Measurements from ENCODE around the gene ADGRV1. TPM values are rescaled to one million over a fixed set of nuclear protein-coding genes. Genes with fewer than 3 reads are reported as not detected.

Gene ADGRV1
- total RNA-seq, 4 donors from 2014 or later = not detected

DNA sequence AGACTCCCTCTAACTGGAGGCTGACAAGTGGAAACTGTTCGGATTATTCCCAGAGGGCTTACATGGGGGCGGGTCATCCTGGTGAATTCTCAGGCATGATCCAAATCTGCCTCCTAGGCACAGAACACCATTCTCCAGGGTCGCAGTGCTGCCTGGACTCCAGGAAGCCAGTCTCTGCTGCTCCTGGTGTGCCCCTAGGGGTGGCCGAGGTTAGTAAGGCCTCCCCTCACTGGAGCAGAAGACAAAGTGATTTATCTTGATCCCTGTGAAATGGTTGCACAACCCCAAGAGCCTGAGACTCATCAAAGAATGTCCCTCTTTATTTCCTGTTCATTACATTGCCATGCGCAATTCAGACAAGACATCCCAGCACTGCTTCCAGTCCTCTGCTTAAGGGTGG, 17.1 kb downstream of the ADGRV1 start:
- TF ChIP-seq, protein P1, sequence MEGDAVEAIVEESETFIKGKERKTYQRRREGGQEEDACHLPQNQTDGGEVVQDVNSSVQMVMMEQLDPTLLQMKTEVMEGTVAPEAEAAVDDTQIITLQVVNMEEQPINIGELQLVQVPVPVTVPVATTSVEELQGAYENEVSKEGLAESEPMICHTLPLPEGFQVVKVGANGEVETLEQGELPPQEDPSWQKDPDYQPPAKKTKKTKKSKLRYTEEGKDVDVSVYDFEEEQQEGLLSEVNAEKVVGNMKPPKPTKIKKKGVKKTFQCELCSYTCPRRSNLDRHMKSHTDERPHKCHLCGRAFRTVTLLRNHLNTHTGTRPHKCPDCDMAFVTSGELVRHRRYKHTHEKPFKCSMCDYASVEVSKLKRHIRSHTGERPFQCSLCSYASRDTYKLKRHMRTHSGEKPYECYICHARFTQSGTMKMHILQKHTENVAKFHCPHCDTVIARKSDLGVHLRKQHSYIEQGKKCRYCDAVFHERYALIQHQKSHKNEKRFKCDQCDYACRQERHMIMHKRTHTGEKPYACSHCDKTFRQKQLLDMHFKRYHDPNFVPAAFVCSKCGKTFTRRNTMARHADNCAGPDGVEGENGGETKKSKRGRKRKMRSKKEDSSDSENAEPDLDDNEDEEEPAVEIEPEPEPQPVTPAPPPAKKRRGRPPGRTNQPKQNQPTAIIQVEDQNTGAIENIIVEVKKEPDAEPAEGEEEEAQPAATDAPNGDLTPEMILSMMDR (IDR thresholded peaks at IDR 0.05; ENCODE audit: low read depth) = no peak

DNA sequence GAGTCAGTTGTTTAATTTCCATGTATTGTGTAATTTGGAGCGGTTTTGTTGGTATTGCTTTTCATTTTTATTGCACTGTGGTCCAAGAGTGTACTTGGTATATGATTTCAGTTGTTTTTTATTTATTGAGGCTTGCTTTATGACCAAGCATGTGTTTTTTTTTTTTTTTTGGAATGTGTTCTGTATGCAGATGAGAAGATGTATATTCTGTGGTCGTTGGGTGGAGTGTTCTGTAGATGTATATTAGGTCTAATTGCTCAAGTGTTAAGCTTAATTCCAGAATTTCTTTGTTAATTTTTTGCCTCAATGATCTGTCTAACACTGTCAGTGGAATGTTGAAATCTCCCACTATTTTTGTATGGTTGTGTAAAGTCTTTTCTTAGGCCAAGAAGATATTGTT, 23.4 kb downstream of the ADGRV1 start:
- TF ChIP-seq, protein P1 (IDR thresholded peaks at IDR 0.05; ENCODE audit: low read depth) = no peak

DNA sequence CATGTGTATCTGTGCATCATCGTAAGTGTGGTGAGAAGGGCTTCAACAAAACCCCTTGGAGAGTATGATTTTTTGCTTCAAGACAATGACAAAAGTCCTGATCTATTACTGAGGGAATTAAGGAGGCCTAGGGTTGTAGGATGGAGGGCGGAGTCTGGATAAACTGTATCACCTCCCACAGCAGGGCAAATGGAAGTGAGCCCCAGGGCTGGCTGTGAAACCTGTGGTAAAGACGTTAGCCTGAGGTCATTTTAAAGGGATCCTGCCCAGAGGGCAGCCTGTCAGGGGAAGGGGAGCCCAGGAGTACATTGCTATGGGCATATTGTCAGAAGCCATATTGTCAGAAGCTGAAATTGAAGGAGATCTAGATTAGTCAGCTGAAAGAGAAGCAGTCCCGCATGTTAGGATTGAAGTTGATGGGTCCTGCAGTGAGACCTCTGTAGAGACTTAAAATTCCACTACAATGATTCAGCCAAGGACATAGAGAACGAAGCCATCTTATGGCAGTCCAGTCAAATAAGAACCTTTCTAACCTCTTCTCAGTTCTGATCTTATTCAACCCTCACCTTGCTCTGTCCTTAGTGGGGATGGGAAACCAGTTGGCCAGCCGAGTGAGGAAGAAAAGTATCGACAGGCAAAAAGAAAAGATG, 26.9 kb downstream of the ADGRV1 start:
- TF ChIP-seq, protein P1 (IDR thresholded peaks at IDR 0.05; ENCODE audit: low read depth) = no peak

DNA sequence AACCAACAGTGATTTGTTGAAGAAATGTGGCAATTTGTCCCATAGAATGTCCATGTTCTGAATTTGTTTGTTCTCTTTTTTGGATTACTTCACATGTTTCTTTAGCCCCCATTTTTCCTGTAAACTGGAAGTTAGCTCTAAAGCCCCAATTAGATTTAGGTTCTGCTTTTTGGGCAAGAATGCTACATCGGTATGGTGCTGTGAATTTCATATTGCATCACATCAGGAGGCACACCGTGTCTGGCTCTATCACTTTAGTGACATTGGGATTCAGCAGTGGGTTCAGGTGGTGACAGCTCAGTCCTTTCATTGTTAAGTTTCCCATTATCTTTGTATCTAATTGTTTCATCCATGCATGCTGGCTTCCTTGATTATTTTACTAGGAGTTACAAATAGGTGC, 27.9 kb downstream of the ADGRV1 start:
- TF ChIP-seq, protein P1 (IDR thresholded peaks at IDR 0.05; ENCODE audit: low read depth) = no peak

DNA sequence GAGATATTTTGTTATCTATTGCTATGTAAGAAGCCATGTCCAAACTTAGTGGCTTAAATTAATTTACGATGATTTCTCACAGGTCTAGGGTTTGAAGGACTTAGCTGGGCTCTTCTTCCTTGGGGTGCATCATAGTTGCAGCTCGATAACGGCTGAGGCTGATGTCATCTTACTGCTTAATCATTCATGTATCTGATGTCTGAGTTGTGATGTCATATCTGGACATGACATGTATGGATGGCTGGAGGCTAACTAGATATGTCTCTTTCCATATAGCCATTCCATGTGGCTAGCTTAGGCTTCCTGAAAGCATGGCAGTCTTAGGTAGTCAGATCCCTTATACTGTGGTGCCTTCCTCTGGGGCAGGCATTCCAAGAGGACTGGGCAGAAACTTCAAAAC, 31.6 kb downstream of the ADGRV1 start:
- TF ChIP-seq, protein P1 (IDR thresholded peaks at IDR 0.05; ENCODE audit: low read depth) = no peak

DNA sequence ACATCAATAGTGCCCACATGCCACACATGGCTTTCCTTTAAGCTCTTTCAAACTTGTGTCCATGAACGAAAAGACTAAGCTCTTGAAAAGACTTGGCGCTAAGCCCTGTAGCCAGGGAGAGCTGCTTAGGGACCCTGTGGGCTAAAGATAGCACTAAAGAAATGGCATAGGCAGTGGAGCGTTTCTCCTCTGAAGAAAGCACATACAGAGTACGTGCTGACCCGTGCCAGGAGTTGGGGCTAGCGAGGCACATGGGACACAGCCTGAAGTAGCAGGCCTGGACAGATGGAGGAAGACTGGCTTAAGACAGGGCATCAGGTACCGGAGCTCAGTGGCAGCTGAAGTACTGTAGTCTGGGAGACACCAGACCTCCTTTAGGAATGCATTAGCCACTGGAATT, 39.7 kb downstream of the ADGRV1 start:
- TF ChIP-seq, protein P1 (IDR thresholded peaks at IDR 0.05; ENCODE audit: low read depth) = no peak

DNA sequence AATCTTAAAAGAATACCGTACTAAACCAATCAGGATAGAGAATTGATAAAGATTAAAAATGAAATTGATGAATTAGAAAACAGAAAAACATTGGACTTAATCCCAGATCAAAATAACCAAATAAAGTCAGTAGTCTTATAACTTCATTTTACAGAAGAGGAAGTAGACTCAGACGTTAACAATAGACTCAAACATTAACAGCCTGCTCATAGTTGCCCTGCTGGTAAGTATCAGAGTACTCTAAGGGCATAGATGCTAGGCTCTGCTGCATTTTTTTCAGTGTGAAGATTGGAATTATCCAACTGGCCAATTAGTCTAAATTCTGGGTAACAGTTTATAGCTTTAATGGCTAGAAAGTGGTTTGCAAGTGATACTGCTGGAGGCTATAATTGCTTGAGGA, 42.9 kb downstream of the ADGRV1 start:
- TF ChIP-seq, protein P1 (IDR thresholded peaks at IDR 0.05; ENCODE audit: low read depth) = no peak
